Measurements from ENCODE around the gene ZNHIT1.

ZNHIT1 gene

DNA sequence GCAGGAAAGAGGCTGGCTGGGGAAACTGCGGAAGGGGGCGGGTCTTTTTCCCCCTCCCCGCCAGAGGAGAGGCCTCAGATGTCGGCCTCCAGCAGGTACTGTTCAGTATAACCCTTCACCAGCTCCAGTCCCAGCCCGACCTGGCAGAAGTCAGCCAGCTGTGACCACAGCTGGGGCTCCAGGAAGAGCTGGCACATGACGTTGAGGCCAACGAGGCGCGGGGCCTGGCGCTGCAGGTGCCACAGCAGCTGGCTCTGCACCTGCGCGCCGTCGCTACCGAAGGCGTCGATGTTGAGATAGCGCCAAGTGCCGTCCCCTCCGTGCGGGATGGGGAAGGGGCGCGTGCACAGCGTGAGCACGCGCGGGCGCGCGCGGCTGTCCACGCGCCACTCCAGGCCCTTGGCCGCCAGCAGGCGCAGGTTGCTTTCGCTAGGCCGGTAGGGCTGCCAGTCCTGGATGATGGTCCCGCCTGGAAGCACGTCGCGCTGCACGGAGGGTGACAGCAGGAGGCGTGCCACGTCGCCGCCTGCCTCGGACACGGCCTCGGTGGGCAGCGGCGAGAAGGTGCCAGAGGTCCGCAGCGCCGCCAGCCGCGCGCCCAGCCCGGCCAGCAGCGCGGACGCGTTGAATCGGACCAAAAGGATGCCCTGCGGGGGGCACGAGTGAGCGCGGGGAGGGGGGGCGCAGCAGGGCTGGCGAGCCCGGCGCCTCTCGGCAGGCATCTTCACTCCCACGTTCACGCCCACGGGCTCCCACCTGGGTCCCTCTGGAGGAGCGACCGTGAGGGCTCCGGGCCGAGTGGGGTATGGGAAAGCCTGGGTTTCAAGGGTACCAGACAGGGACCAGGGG, 45.7 kb upstream of the ZNHIT1 start:
- Histone ChIP-seq H3K27me3 (ENCODE audit: insufficient read depth, poor library complexity, severe bottlenecking) (peaks cover 83% of the 10 kb centered on the region), H3K4me3 (replicated peaks; ENCODE audit: insufficient read depth, low read length) (no peak overlapping the region), H3K27ac (replicated peaks) (no peak overlapping the region)
- TF ChIP-seq POLR2AphosphoS5 (IDR thresholded peaks at IDR 0.05; ENCODE audit: low read depth) (peak; percentile 49; the same call in 1 of the 2 replicates), SPI1 (IDR thresholded peaks at IDR 0.05; ENCODE audit: borderline replicate concordance, low read depth) (no peak)
- TF ChIP-seq, protein P1, sequence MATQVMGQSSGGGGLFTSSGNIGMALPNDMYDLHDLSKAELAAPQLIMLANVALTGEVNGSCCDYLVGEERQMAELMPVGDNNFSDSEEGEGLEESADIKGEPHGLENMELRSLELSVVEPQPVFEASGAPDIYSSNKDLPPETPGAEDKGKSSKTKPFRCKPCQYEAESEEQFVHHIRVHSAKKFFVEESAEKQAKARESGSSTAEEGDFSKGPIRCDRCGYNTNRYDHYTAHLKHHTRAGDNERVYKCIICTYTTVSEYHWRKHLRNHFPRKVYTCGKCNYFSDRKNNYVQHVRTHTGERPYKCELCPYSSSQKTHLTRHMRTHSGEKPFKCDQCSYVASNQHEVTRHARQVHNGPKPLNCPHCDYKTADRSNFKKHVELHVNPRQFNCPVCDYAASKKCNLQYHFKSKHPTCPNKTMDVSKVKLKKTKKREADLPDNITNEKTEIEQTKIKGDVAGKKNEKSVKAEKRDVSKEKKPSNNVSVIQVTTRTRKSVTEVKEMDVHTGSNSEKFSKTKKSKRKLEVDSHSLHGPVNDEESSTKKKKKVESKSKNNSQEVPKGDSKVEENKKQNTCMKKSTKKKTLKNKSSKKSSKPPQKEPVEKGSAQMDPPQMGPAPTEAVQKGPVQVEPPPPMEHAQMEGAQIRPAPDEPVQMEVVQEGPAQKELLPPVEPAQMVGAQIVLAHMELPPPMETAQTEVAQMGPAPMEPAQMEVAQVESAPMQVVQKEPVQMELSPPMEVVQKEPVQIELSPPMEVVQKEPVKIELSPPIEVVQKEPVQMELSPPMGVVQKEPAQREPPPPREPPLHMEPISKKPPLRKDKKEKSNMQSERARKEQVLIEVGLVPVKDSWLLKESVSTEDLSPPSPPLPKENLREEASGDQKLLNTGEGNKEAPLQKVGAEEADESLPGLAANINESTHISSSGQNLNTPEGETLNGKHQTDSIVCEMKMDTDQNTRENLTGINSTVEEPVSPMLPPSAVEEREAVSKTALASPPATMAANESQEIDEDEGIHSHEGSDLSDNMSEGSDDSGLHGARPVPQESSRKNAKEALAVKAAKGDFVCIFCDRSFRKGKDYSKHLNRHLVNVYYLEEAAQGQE (IDR thresholded peaks at IDR 0.05; ENCODE audit: insufficient replicate concordance, low read depth): no peak
- TF ChIP-seq, protein P2, sequence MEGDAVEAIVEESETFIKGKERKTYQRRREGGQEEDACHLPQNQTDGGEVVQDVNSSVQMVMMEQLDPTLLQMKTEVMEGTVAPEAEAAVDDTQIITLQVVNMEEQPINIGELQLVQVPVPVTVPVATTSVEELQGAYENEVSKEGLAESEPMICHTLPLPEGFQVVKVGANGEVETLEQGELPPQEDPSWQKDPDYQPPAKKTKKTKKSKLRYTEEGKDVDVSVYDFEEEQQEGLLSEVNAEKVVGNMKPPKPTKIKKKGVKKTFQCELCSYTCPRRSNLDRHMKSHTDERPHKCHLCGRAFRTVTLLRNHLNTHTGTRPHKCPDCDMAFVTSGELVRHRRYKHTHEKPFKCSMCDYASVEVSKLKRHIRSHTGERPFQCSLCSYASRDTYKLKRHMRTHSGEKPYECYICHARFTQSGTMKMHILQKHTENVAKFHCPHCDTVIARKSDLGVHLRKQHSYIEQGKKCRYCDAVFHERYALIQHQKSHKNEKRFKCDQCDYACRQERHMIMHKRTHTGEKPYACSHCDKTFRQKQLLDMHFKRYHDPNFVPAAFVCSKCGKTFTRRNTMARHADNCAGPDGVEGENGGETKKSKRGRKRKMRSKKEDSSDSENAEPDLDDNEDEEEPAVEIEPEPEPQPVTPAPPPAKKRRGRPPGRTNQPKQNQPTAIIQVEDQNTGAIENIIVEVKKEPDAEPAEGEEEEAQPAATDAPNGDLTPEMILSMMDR (IDR thresholded peaks at IDR 0.05; ENCODE audit: insufficient read depth, low read length): no peak
- no peak for DNase-seq (ENCODE audit: low read depth in 1 of 2, low spot score in 1 of 2)

DNA sequence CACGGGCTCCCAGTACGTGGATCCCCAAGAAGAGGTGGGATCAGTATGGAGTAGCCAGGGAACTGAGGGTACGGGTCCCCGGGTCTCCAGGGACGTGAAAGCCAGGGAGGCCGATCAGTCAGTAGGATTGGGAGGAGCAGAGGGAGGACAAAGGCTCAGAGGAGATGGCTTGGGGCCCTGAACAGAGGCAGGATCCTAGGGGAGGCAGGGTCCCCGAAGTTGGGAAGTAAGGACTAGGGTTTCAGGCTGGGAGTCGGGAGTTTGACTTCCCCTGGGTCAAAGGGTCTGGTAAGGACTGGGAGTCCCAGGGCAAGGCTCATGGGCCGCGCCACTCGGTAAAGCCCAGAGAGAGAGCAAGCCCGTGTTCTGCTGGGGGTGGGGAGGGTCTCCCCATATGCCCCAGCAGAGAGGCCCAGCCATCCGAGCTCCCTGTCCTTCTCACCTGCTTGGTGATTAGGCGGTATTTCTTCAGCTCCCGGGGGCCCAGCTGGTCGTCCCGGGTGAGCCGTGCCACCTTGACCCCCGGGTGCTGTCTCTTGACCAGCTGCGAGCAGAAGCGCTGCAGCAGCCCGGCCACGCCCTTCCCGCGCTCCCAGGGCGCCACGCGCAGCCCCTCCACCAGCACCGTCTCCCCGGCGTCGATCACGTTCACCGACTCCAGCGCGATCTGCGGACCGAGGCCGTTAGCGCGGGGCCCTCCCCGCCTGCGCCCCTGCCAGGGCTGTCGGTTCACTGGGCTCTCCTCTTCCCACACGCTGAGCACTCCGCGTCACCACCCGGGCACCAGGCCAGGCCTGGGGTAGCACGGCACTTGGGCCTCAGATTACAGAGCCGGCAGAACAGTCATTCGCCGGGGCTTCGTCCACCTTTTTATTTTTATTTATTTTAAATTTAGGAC, 44.9 kb upstream of the ZNHIT1 start:
- Histone ChIP-seq H3K27ac (replicated peaks) (no peak overlapping the region), H3K4me3 (replicated peaks; ENCODE audit: insufficient read depth, low read length) (no peak overlapping the region; the same call in 1 of the 2 replicates), H3K27me3 (ENCODE audit: insufficient read depth, poor library complexity, severe bottlenecking) (peaks cover 84% of the 10 kb centered on the region)
- DNase-seq (ENCODE audit: low read depth in 1 of 2, low spot score in 1 of 2): no peak
- TF ChIP-seq, protein P2 (IDR thresholded peaks at IDR 0.05; ENCODE audit: insufficient read depth, low read length): no peak
- TF ChIP-seq POLR2AphosphoS5 (IDR thresholded peaks at IDR 0.05; ENCODE audit: low read depth) (no peak), SPI1 (IDR thresholded peaks at IDR 0.05; ENCODE audit: borderline replicate concordance, low read depth) (no peak), GABPA (IDR thresholded peaks at IDR 0.05; ENCODE audit: low read depth) (no peak)
- TF ChIP-seq, protein P1 (IDR thresholded peaks at IDR 0.05; ENCODE audit: insufficient replicate concordance, low read depth): no peak

DNA sequence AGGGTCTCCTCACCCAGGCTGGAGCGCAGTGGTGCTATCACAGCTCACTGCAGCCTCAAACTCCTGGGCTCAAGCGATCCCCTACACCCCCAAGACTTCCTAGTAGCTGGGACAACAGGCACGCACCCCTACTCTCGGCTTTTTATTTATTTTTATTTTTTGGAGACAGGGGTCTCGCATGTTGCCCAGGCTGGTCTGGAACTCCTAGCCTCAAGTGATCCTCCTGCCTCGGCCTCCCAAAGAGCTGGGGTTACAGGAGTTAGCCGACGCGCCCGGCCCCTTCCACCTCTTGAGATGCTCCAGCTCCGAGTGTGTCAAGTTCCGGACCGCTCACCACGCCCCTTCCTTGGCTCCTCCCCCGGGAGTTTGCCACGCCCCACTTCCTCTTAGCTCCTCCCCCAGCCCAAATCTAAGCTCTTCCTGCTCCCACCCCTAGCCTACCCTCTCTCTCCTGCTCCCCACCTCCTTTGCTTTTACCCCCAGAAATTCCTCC, 44.2 kb upstream of the ZNHIT1 start:
- Histone ChIP-seq H3K27ac (replicated peaks) (no peak overlapping the region), H3K4me3 (replicated peaks; ENCODE audit: insufficient read depth, low read length) (no peak overlapping the region; the same call in 1 of the 2 replicates), H3K27me3 (ENCODE audit: insufficient read depth, poor library complexity, severe bottlenecking) (peaks cover 80% of the 10 kb centered on the region)
- peak; percentile 81 for TF ChIP-seq SPI1 (IDR thresholded peaks at IDR 0.05; ENCODE audit: borderline replicate concordance, low read depth)
- TF ChIP-seq, protein P2 (IDR thresholded peaks at IDR 0.05; ENCODE audit: insufficient read depth, low read length): no peak
- peak; percentile 41 to 44 for DNase-seq (ENCODE audit: low read depth in 1 of 2, low spot score in 1 of 2)
